Coronary artery (tissue), 2 donors: Measurements from ENCODE around the gene SLC45A2.
"Not testable (repeated sequence)": the region's sequence is repeated elsewhere in the genome, so short reads cannot be mapped to it uniquely, and the experiment has no call there.

Source experiments
- DNase-seq: peaks from one replicate; pipeline ENCODE4 v3.0.0-alpha.2; 2017; ENCODE audit warnings: low spot score
- H3K27ac ChIP-seq, 2 donors: fragments of 200-600 bp; sonication (generic); one replicate each; pipeline ENCODE4 v1.5.1; 2016 to 2019
- H3K4me3 ChIP-seq: fragments of 200-600 bp; sonication (generic); 2 replicates; pipeline ENCODE4 v1.5.1; 2016; ENCODE audit warnings: mild to moderate bottlenecking, moderate library complexity
- TF ChIP-seq, protein P1 (sequence below): fragments of 200-600 bp; sonication (generic); IDR thresholded peaks from one replicate; pipeline ENCODE4 v1.5.1; 2019; ENCODE audit warnings: antibody characterized with exemption

Gene SLC45A2

DNA sequence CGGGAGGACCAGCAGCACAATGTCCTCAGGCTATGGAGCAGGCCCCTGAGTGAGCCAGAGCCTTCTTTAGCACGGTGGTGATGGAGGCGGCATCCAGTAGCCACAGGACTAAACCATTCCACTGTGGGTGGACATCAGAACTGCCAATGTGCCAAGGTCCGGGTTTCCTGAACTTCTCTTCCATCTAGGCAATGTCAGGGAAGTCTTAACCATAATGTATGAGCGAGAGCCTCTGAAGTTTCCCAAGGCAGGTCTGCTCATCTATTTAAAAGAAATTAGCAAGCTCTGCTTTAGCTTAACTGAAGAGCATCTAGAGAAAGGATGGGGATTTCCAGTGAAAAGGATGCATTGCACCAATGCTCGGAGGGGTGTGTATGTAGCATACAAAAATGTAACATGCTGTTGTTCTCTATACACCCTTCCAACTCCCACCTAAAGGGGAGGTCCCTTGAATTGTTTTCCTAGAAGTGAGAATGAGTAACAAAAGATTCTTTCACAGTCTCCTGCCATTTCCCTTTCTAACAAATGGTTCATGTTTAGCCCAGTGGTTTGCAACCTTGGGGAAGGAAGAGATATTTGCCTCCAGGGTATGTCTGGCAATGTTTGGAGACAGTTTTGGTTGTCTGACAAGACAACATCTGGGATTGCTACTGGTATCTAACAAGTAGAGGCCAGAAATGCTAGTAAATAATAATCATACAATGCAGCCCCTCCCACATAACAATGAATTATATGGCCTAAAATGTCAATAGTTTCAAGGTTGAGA lies 54.4 kb downstream of the SLC45A2 start:
- H3K4me3 ChIP-seq = no peak overlapping the region
- no peak for DNase-seq
- H3K27ac ChIP-seq = no peak overlapping the region
- TF ChIP-seq, protein P1, sequence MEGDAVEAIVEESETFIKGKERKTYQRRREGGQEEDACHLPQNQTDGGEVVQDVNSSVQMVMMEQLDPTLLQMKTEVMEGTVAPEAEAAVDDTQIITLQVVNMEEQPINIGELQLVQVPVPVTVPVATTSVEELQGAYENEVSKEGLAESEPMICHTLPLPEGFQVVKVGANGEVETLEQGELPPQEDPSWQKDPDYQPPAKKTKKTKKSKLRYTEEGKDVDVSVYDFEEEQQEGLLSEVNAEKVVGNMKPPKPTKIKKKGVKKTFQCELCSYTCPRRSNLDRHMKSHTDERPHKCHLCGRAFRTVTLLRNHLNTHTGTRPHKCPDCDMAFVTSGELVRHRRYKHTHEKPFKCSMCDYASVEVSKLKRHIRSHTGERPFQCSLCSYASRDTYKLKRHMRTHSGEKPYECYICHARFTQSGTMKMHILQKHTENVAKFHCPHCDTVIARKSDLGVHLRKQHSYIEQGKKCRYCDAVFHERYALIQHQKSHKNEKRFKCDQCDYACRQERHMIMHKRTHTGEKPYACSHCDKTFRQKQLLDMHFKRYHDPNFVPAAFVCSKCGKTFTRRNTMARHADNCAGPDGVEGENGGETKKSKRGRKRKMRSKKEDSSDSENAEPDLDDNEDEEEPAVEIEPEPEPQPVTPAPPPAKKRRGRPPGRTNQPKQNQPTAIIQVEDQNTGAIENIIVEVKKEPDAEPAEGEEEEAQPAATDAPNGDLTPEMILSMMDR = no peak

DNA sequence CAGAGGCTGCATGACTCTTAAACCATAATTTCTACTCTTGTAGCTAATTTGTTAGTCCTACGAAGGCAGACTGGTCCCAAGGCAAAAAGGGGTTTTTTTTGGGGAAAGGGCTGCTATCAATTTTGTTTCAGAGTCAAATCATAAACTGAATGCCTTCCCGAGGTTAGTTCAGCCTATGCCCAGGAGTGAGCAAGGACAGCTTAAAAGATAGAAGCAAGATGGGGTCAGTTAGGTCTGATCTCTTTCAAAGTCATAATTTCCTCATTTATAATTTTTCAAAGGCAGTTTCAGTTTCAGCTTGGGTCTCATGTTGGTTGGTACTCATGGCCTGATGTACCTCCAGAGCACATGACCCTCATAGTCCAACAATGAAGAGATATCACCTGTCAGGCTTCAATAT lies 56.2 kb downstream of the SLC45A2 start:
- H3K27ac ChIP-seq = no peak overlapping the region
- DNase-seq = no peak
- TF ChIP-seq, protein P1 = no peak
- H3K4me3 ChIP-seq = no peak overlapping the region

DNA sequence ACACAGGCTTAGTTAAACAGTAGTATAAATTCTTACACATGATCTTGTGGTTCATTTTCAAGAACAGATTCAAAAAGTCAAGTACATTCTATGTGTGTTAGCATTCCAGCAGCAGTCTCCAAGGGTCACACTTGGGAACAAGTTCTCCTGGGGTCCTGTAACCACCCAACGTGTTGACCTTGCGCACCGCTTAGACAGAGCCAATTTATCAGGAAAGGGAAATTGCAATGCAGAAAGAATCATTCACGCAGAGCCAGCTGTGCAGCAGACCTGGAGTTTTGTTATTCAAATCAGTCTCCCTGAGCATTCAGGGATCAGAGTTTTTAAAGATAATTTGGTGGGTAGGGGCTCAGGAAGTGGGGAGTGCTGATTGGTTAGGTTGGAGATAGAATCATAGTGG lies 56.8 kb downstream of the SLC45A2 start:
- no peak for DNase-seq
- TF ChIP-seq, protein P1 = no peak
- Histone ChIP-seq H3K27ac (no peak overlapping the region), H3K4me3 (no peak overlapping the region)

DNA sequence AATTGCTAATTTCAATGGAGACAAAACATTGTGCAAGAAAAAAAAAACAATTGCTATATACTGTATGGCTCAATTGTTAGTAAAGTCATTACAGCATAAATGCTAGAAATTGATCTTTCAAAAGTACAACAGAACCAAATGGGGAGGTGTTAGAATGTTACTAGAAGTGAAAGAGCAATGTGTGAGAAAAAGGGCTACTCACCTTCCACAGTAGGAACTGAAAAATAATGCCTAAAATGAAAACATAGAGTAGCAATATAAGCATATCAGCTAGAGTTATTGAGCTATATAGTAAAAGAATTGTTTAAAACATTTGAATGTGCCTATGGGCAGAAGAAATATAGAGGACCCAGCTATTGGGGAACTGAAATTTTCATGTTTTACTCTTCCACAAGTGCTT lies 59.2 kb downstream of the SLC45A2 start:
- Histone ChIP-seq H3K27ac (no peak overlapping the region), H3K4me3 (no peak overlapping the region)
- no peak for DNase-seq
- TF ChIP-seq, protein P1 = no peak

DNA sequence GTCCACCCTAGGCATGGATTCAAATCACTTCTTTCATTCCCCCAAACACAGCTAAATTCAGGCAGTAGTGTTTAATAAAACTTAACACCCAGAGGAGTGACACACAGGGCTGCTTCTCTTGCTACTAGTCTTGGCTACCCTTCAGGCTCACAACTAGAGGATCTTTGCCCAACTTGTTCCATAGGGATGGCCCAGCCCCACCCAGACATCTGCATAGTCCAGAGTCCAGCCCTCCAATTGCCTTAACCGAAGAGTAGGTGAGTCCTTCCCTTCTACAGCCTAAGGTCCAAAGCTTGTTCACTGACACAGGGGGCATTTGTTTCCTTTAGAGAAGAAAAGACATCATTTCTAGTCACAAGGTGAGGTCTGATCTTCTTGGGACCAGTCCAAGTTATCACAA lies 63.5 kb downstream of the SLC45A2 start:
- DNase-seq = no peak
- no peak overlapping the region for H3K4me3 ChIP-seq
- TF ChIP-seq, protein P1 = no peak

DNA sequence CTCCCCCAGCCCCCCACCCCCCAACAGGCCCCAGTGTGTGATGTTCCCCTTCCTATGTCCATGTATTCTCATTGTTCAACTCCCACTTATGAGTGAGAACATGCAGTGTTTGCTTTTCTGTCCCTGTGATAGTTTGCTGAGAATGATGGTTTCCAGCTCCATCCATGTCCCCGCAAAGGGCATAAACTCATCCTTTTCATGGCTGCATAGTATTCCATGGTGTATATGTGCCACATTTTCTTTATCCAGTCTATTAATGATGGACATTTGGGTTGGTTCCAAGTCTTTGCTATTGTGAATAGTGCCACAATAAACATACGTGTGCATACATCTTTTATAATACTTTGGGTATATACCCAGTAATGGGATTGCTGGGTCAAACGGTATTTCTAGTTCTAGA lies 69.6 kb downstream of the SLC45A2 start:
- not testable (repeated sequence) for H3K4me3 ChIP-seq, DNase-seq, H3K27ac ChIP-seq

More for the DNA sequence above, 63.5 kb downstream of the SLC45A2 start:
- no peak overlapping the region for H3K27ac ChIP-seq

DNA sequence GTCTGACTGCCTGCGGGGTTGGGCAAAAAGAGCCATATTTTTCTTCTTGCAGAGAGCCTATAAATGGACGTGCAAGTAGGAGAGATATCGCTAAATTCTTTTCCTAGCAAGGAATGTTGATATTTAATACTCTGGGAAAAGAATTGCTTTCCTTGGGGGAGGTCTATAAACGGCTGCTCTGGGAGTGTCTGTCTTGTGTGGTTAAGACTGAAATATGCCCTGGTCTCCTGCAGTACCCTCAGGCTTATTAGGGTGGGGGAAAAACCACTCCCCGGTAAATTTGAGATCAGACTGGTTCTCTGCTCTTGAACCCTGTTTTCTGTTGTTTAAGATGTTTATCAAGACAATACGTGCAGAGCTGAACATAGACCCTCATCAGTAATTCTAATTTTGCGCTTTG lies 78.2 kb downstream of the SLC45A2 start:
- DNase-seq, H3K4me3 ChIP-seq, H3K27ac ChIP-seq: not testable (repeated sequence)

DNA sequence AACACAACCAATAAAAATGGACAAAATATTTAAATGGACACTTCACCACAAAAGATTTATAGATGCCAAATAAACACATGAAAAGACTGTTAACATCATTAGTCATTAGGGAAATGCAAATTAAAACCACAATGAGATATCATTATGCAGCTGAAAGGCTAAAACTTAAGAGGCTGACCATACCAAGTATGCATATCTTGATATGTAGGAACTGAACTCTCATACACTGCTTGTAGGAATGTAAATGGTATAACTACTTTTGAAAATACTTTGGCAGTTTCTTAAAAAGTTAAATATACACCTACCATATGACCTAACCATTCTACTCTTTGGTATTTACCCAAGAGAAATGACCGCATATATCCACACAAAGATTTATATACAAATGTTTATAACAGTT lies 79.1 kb downstream of the SLC45A2 start:
- Histone ChIP-seq H3K4me3 (no peak overlapping the region), H3K27ac (no peak overlapping the region)
- DNase-seq = no peak
- TF ChIP-seq, protein P1 = no peak
